ENCODE measurements around the gene RFTN1.

The RFTN1 gene

GRCh38 chr3:16513141-16514020 lies at the start of gene RFTN1:
RFTN1 (minus strand) TSS chr3:16513699; CDS start chr3:16493869, 19,830 bp downstream.
- in situ Hi-C loops (cut with MboI; ENCODE audit: low pct_unique_long_range_greater_than_20kb, low sequenced_read_pairs), result no loop called here
- DNase-seq, result peak; percentile 70

- in situ Hi-C loops (cut with MboI; ENCODE audit: low pct_unique_long_range_greater_than_20kb, low sequenced_read_pairs), result no loop called here
- no peak for DNase-seq
These were observed 46.3 kb upstream of the RFTN1 start for GRCh38 chr3:16559653-16560365.

- no peak for DNase-seq
- in situ Hi-C loops (cut with MboI; ENCODE audit: low pct_unique_long_range_greater_than_20kb, low sequenced_read_pairs), result no loop called here
These were observed 40.6 kb upstream of the RFTN1 start for GRCh38 chr3:16554126-16554525.

GRCh38 chr3:16552757-16553156 lies 39.3 kb upstream of the RFTN1 start:
- DNase-seq, result no peak
- in situ Hi-C loops (cut with MboI; ENCODE audit: low pct_unique_long_range_greater_than_20kb, low sequenced_read_pairs), result no loop called here

GRCh38 chr3:16551342-16551976 lies 38.0 kb upstream of the RFTN1 start:
- in situ Hi-C loops (cut with MboI; ENCODE audit: low pct_unique_long_range_greater_than_20kb, low sequenced_read_pairs), result no loop called here
- no peak for DNase-seq

GRCh38 chr3:16550676-16551341 lies 37.3 kb upstream of the RFTN1 start:
- in situ Hi-C loops (cut with MboI; ENCODE audit: low pct_unique_long_range_greater_than_20kb, low sequenced_read_pairs), result no loop called here
- peak; percentile 89 for DNase-seq

GRCh38 chr3:16550305-16550675 lies 36.8 kb upstream of the RFTN1 start:
- no peak for DNase-seq
- in situ Hi-C loops (cut with MboI; ENCODE audit: low pct_unique_long_range_greater_than_20kb, low sequenced_read_pairs), result no loop called here

- in situ Hi-C loops (cut with MboI; ENCODE audit: low pct_unique_long_range_greater_than_20kb, low sequenced_read_pairs), result loop anchor here (25.0 kb wide), 1 partner anchor 261 kb away; no protein-coding TSS in a partner anchor
- no peak for DNase-seq
These were observed 35.2 kb upstream of the RFTN1 start for GRCh38 chr3:16548721-16549120.

GRCh38 chr3:16547561-16548357 lies 34.3 kb upstream of the RFTN1 start:
- no peak for DNase-seq
- in situ Hi-C loops (cut with MboI; ENCODE audit: low pct_unique_long_range_greater_than_20kb, low sequenced_read_pairs), result loop anchor here (25.0 kb wide), 1 partner anchor 260 kb away; no protein-coding TSS in a partner anchor

GRCh38 chr3:16546186-16547010 lies 32.9 kb upstream of the RFTN1 start:
- in situ Hi-C loops (cut with MboI; ENCODE audit: low pct_unique_long_range_greater_than_20kb, low sequenced_read_pairs), result loop anchor here (25.0 kb wide), 1 partner anchor 259 kb away; no protein-coding TSS in a partner anchor
- DNase-seq, result no peak

- DNase-seq, result no peak
- in situ Hi-C loops (cut with MboI; ENCODE audit: low pct_unique_long_range_greater_than_20kb, low sequenced_read_pairs), result loop anchor here (25.0 kb wide), 1 partner anchor 258 kb away; no protein-coding TSS in a partner anchor
These were observed 32.1 kb upstream of the RFTN1 start for GRCh38 chr3:16545413-16546185.

GRCh38 chr3:16543242-16543864 lies 29.9 kb upstream of the RFTN1 start:
- in situ Hi-C loops (cut with MboI; ENCODE audit: low pct_unique_long_range_greater_than_20kb, low sequenced_read_pairs), result loop anchor here (25.0 kb wide), 1 partner anchor 256 kb away; no protein-coding TSS in a partner anchor
- DNase-seq, result no peak

GRCh38 chr3:16538507-16538906 lies 25.0 kb upstream of the RFTN1 start:
- in situ Hi-C loops (cut with MboI; ENCODE audit: low pct_unique_long_range_greater_than_20kb, low sequenced_read_pairs), result loop anchor here (25.0 kb wide), 1 partner anchor 251 kb away; no protein-coding TSS in a partner anchor
- DNase-seq, result no peak

GRCh38 chr3:16536996-16537395 lies 23.5 kb upstream of the RFTN1 start:
- in situ Hi-C loops (cut with MboI; ENCODE audit: low pct_unique_long_range_greater_than_20kb, low sequenced_read_pairs), result loop anchor here (25.0 kb wide), 1 partner anchor 250 kb away; no protein-coding TSS in a partner anchor
- DNase-seq, result no peak

- in situ Hi-C loops (cut with MboI; ENCODE audit: low pct_unique_long_range_greater_than_20kb, low sequenced_read_pairs), result loop anchor here (25.0 kb wide), 1 partner anchor 249 kb away; no protein-coding TSS in a partner anchor
- no peak for DNase-seq
These were observed 22.8 kb upstream of the RFTN1 start for GRCh38 chr3:16536344-16536663.

- DNase-seq, result no peak
- in situ Hi-C loops (cut with MboI; ENCODE audit: low pct_unique_long_range_greater_than_20kb, low sequenced_read_pairs), result loop anchor here (25.0 kb wide), 1 partner anchor 247 kb away; no protein-coding TSS in a partner anchor
These were observed 21.3 kb upstream of the RFTN1 start for GRCh38 chr3:16534640-16535262.
